SK-N-SH (cell line): Measurements from ENCODE around the gene UBXN10.

Experiments
- CHD2 ChIP-seq: fragments of 150-350 bp; IDR thresholded peaks from 2 replicates; pipeline ENCODE4 v1.6.1; 2018; ENCODE audit warnings: low read length; ENCODE audit not compliant: partially characterized antibody
- ELF1 ChIP-seq: IDR thresholded peaks from 2 replicates; pipeline ENCODE4 v1.4.0; 2012
- EZH2phosphoT487 ChIP-seq: fragments of 200-600 bp; sonication (generic); IDR thresholded peaks from 2 replicates; pipeline ENCODE4 v1.6.1; 2017; ENCODE audit warnings: low read depth, mixed run types, mild to moderate bottlenecking, antibody characterized with exemption, moderate library complexity, borderline replicate concordance
- JUND ChIP-seq: IDR thresholded peaks from 2 replicates; pipeline ENCODE4 v1.4.0; 2012
- POLR2AphosphoS5 ChIP-seq: IDR thresholded peaks from 2 replicates; pipeline ENCODE4 v1.6.1; 2012; ENCODE audit warnings: low read depth, low read length
- RAD21 ChIP-seq: IDR thresholded peaks from 2 replicates; pipeline ENCODE4 v1.6.1; 2012; ENCODE audit warnings: mild to moderate bottlenecking, low read length
- RFX5 ChIP-seq: IDR thresholded peaks from 2 replicates; pipeline ENCODE4 v1.6.1; 2012; ENCODE audit warnings: mild to moderate bottlenecking, improper control_type of control experiment, low read length

DNA sequence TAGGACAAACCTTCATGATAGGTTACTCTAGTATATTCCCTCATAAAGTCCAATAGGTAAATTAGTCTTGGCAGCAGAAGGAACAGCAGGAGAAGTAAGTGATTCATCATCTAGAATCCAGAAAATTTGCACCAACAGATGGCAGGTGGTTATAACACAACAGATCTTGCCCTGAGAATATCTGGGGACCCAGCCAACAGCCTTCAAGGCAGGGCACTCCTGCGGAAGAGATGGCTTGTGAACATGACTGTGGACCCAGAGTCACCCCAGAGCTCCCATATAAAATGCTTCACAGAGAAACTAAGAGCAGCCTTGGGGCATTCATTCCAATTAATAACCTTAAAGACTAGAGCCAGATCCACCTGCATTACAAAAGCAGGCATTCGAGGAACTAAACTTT is 8.3 kb downstream of the UBXN10 start:
- TF ChIP-seq RAD21: no peak
- no peak for TF ChIP-seq EZH2phosphoT487
- no peak for TF ChIP-seq ELF1
- TF ChIP-seq JUND: no peak
- no peak for TF ChIP-seq POLR2AphosphoS5
- TF ChIP-seq RFX5: no peak
- TF ChIP-seq CHD2: no peak
